ENCODE measurements around the gene SLC10A7.

Gene SLC10A7

DNA sequence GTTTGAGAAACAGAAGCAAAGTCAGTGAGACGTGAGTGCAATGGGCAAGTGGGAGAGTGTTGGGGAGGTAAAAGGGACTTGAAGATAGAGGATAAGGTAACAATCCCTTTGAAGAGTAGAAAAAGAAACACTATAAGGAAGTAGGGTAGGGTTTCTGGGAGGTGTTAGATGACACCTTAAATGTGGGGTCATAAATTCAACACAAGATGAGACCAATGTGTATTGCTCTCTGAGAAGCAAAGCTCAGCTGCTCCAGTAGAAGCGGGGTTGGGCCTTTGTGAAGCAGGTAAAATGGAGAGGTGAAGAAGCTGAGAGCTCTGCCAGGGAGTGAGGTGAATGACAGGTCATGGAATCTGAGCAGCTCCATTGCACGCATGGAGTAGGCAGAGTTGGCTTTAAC, 222.1 kb downstream of the SLC10A7 start:
- Histone ChIP-seq H3K4me2 (ENCODE audit: low read depth, low read length, poor library complexity, severe bottlenecking) (no peak overlapping the region), H3K36me3 (ENCODE audit: low read length) (0 out of 2 replicates have a peak, but pooled peaks cover 3% of the 10 kb centered on the region), H3K27ac (ENCODE audit: low read depth, low read length) (no peak overlapping the region), H3K9me3 (ENCODE audit: insufficient read depth, low read length) (no peaks in the 10 kb centered on the region), H3K79me2 (ENCODE audit: insufficient read depth, low read length) (no peaks in the 10 kb centered on the region), H3K9ac (ENCODE audit: low read length) (no peak overlapping the region), H2AFZ (ENCODE audit: low read depth, low read length, severe bottlenecking) (no peak overlapping the region), H3K9me2 (replicated peaks; ENCODE audit: insufficient read depth, low read length) (no peaks in the 10 kb centered on the region), H3F3A (ENCODE audit: insufficient read depth) (no peaks in the 10 kb centered on the region), H4K20me1 (ENCODE audit: low read depth, low read length) (no peaks in the 10 kb centered on the region), H3K4me3 (ENCODE audit: insufficient read depth, low read length, poor library complexity, severe bottlenecking) (no peak overlapping the region), H3K27me3 (ENCODE audit: low read length) (no peaks in the 10 kb centered on the region)
- TF ChIP-seq, protein P1, sequence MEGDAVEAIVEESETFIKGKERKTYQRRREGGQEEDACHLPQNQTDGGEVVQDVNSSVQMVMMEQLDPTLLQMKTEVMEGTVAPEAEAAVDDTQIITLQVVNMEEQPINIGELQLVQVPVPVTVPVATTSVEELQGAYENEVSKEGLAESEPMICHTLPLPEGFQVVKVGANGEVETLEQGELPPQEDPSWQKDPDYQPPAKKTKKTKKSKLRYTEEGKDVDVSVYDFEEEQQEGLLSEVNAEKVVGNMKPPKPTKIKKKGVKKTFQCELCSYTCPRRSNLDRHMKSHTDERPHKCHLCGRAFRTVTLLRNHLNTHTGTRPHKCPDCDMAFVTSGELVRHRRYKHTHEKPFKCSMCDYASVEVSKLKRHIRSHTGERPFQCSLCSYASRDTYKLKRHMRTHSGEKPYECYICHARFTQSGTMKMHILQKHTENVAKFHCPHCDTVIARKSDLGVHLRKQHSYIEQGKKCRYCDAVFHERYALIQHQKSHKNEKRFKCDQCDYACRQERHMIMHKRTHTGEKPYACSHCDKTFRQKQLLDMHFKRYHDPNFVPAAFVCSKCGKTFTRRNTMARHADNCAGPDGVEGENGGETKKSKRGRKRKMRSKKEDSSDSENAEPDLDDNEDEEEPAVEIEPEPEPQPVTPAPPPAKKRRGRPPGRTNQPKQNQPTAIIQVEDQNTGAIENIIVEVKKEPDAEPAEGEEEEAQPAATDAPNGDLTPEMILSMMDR (IDR thresholded peaks at IDR 0.05; ENCODE audit: insufficient read depth, low read length, poor library complexity, severe bottlenecking): no peak
- no peak for TF ChIP-seq EZH2phosphoT487 (conservative IDR thresholded peaks at IDR 0.05; ENCODE audit: low read length)

DNA sequence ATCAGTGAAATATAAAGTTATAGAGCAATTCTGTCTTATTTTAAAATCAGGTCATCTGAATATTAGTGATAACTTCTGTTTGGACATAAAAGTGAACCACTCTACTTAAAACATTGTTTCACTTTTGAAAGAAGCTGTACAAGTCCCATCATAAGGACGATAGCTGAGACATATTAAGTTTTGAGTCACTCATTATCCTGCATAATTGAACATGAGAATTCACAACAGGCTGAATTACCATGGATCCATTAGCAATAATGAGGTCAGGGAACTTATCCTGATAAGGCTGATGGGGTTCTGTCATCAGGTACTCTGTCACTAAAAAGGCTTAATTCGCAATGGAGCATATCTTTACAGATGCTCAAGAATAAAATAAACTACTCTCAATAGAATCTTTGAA, 227.0 kb downstream of the SLC10A7 start:
- H3K27me3 ChIP-seq (ENCODE audit: low read length): no peaks in the 10 kb centered on the region
- H3K9me3 ChIP-seq (ENCODE audit: insufficient read depth, low read length): no peaks in the 10 kb centered on the region
- no peaks in the 10 kb centered on the region for H4K20me1 ChIP-seq (ENCODE audit: low read depth, low read length)
- H3F3A ChIP-seq (ENCODE audit: insufficient read depth): no peaks in the 10 kb centered on the region
- TF ChIP-seq, protein P1 (IDR thresholded peaks at IDR 0.05; ENCODE audit: insufficient read depth, low read length, poor library complexity, severe bottlenecking): no peak
- TF ChIP-seq EZH2phosphoT487 (conservative IDR thresholded peaks at IDR 0.05; ENCODE audit: low read length): no peak
- H3K4me3 ChIP-seq (ENCODE audit: insufficient read depth, low read length, poor library complexity, severe bottlenecking): no peak overlapping the region
- 0 out of 2 replicates have a peak, but pooled peaks cover 3% of the 10 kb centered on the region for H3K36me3 ChIP-seq (ENCODE audit: low read length)
- H3K27ac ChIP-seq (ENCODE audit: low read depth, low read length): no peak overlapping the region
- no peak overlapping the region for H3K4me2 ChIP-seq (ENCODE audit: low read depth, low read length, poor library complexity, severe bottlenecking)
- no peaks in the 10 kb centered on the region for H3K9me2 ChIP-seq (replicated peaks; ENCODE audit: insufficient read depth, low read length)
- no peak overlapping the region for H2AFZ ChIP-seq (ENCODE audit: low read depth, low read length, severe bottlenecking)
- H3K9ac ChIP-seq (ENCODE audit: low read length): no peak overlapping the region
- no peaks in the 10 kb centered on the region for H3K79me2 ChIP-seq (ENCODE audit: insufficient read depth, low read length)

DNA sequence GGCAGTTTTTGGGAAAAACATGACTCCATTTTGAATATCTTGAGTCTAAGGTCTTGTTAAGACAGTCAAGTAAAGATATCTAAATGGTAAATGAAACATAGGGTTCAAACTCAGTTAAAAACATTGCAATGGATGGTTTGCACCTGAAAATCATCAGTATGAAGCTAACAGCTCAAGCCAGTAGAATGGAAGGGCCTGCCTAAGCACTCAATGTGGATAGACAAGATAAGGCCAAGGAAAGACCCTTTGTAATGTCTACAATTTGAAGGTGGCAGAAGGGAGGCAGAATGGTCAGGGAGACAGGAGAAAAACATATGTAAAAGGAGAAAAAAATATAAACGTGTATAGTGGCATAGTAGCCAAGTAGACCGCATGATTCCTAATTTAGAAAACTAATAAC, 229.2 kb downstream of the SLC10A7 start:
- H3F3A ChIP-seq (ENCODE audit: insufficient read depth): no peaks in the 10 kb centered on the region
- H3K9me2 ChIP-seq (replicated peaks; ENCODE audit: insufficient read depth, low read length): no peaks in the 10 kb centered on the region
- H3K4me2 ChIP-seq (ENCODE audit: low read depth, low read length, poor library complexity, severe bottlenecking): no peak overlapping the region
- no peak overlapping the region for H2AFZ ChIP-seq (ENCODE audit: low read depth, low read length, severe bottlenecking)
- H4K20me1 ChIP-seq (ENCODE audit: low read depth, low read length): no peaks in the 10 kb centered on the region
- no peak overlapping the region for H3K27ac ChIP-seq (ENCODE audit: low read depth, low read length)
- H3K27me3 ChIP-seq (ENCODE audit: low read length): no peaks in the 10 kb centered on the region
- no peak overlapping the region for H3K9ac ChIP-seq (ENCODE audit: low read length)
- TF ChIP-seq, protein P1 (IDR thresholded peaks at IDR 0.05; ENCODE audit: insufficient read depth, low read length, poor library complexity, severe bottlenecking): no peak
- no peak for TF ChIP-seq EZH2phosphoT487 (conservative IDR thresholded peaks at IDR 0.05; ENCODE audit: low read length)
- no peaks in the 10 kb centered on the region for H3K79me2 ChIP-seq (ENCODE audit: insufficient read depth, low read length)
- H3K4me3 ChIP-seq (ENCODE audit: insufficient read depth, low read length, poor library complexity, severe bottlenecking): no peak overlapping the region
- H3K9me3 ChIP-seq (ENCODE audit: insufficient read depth, low read length): no peaks in the 10 kb centered on the region
- H3K36me3 ChIP-seq (ENCODE audit: low read length): 0 out of 2 replicates have a peak, but pooled peaks cover under 1% of the 10 kb centered on the region

Measured in SU-DHL-6 (cell line).